Measurements from ENCODE around the gene NPAS3.

The NPAS3 gene

DNA sequence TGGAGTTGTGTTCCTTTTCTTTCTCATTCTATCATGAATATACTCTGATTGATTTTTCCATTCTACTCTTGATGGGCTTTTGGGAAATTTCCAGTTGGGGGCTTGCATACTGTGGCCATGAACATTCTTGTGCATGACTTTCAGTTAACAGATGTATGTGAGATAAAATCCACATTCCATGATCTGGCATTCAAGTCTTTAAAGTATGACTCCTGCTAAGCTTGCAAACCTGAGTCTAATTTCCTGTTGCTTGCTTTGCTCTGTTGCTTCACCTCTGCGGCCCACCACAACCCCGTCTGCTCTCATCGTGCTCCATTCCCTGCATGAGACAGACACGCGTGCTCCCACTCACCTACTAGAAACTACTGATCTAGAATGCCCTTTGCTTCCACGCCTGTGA, 24.3 kb upstream of the NPAS3 start:
- no peaks in the 10 kb centered on the region for H3K27me3 ChIP-seq (ENCODE audit: insufficient read depth, poor library complexity, severe bottlenecking)
- H3K27ac ChIP-seq (replicated peaks), result no peak overlapping the region
- TF ChIP-seq POLR2AphosphoS5 (IDR thresholded peaks at IDR 0.05; ENCODE audit: low read depth), result no peak
- TF ChIP-seq, protein P1, sequence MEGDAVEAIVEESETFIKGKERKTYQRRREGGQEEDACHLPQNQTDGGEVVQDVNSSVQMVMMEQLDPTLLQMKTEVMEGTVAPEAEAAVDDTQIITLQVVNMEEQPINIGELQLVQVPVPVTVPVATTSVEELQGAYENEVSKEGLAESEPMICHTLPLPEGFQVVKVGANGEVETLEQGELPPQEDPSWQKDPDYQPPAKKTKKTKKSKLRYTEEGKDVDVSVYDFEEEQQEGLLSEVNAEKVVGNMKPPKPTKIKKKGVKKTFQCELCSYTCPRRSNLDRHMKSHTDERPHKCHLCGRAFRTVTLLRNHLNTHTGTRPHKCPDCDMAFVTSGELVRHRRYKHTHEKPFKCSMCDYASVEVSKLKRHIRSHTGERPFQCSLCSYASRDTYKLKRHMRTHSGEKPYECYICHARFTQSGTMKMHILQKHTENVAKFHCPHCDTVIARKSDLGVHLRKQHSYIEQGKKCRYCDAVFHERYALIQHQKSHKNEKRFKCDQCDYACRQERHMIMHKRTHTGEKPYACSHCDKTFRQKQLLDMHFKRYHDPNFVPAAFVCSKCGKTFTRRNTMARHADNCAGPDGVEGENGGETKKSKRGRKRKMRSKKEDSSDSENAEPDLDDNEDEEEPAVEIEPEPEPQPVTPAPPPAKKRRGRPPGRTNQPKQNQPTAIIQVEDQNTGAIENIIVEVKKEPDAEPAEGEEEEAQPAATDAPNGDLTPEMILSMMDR (IDR thresholded peaks at IDR 0.05; ENCODE audit: insufficient read depth, low read length), result no peak
- TF ChIP-seq GABPA (IDR thresholded peaks at IDR 0.05; ENCODE audit: low read depth), result no peak
- TF ChIP-seq, protein P2, sequence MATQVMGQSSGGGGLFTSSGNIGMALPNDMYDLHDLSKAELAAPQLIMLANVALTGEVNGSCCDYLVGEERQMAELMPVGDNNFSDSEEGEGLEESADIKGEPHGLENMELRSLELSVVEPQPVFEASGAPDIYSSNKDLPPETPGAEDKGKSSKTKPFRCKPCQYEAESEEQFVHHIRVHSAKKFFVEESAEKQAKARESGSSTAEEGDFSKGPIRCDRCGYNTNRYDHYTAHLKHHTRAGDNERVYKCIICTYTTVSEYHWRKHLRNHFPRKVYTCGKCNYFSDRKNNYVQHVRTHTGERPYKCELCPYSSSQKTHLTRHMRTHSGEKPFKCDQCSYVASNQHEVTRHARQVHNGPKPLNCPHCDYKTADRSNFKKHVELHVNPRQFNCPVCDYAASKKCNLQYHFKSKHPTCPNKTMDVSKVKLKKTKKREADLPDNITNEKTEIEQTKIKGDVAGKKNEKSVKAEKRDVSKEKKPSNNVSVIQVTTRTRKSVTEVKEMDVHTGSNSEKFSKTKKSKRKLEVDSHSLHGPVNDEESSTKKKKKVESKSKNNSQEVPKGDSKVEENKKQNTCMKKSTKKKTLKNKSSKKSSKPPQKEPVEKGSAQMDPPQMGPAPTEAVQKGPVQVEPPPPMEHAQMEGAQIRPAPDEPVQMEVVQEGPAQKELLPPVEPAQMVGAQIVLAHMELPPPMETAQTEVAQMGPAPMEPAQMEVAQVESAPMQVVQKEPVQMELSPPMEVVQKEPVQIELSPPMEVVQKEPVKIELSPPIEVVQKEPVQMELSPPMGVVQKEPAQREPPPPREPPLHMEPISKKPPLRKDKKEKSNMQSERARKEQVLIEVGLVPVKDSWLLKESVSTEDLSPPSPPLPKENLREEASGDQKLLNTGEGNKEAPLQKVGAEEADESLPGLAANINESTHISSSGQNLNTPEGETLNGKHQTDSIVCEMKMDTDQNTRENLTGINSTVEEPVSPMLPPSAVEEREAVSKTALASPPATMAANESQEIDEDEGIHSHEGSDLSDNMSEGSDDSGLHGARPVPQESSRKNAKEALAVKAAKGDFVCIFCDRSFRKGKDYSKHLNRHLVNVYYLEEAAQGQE (IDR thresholded peaks at IDR 0.05; ENCODE audit: insufficient replicate concordance, low read depth), result no peak
- TF ChIP-seq SPI1 (IDR thresholded peaks at IDR 0.05; ENCODE audit: borderline replicate concordance, low read depth), result no peak
- no peak overlapping the region for H3K4me3 ChIP-seq (replicated peaks; ENCODE audit: insufficient read depth, low read length)
- DNase-seq (ENCODE audit: low read depth in 1 of 2, low spot score in 1 of 2), result no peak

DNA sequence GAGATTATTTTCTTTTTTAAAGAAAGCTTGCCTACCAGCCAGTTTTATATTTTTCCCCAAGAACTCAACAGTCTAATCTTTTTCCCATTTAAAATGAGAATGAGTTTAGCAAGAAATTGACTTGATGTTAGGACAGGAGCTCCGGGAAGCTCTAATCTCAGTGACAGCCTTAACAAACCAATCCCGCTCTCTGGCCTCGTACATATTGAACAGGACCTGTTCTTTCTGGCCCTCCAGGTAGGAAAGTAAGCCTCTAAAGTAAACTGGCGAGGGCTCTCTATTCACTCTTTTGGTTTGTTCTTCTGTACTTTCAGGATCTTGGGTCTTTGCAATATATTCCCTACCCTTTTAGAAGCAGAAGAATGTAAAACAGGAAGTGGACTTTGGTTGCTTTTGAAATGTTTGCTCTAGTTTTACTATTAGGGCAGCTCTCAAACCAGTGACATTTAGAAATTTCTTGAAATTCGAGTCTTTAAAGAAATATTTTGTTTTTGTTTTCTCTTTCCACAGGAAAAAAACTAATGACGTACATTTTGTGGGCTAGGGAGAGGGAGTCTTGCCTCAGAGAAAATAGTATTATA, 17.9 kb upstream of the NPAS3 start:
- no peaks in the 10 kb centered on the region for H3K27me3 ChIP-seq (ENCODE audit: insufficient read depth, poor library complexity, severe bottlenecking)
- no peak overlapping the region for H3K4me3 ChIP-seq (replicated peaks; ENCODE audit: insufficient read depth, low read length)
- H3K27ac ChIP-seq (replicated peaks), result no peak overlapping the region
- no peak for DNase-seq (ENCODE audit: low read depth in 1 of 2, low spot score in 1 of 2)
- peak; percentile 44 for TF ChIP-seq SPI1 (IDR thresholded peaks at IDR 0.05; ENCODE audit: borderline replicate concordance, low read depth)
- TF ChIP-seq, protein P2 (IDR thresholded peaks at IDR 0.05; ENCODE audit: insufficient replicate concordance, low read depth), result no peak

DNA sequence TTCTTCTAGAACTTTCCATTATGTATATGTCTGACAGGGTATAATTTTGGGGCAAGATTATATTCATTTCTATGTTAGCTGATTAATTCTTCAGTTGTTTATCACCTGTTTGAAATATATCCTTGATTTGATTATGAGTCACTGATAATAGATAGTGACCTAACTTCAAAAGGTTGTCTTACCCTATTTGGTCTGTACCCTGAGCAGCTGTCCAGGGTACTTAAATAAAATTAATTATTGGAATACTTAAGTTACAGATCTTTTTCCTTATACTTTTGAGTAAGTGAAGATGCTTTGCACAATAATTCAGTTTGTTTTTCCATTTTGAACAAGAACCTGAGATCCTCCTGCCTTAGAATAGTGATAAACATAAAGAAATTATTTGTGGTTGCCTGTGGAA, 13.2 kb upstream of the NPAS3 start:
- DNase-seq (ENCODE audit: low read depth in 1 of 2, low spot score in 1 of 2), result no peak
- H3K27ac ChIP-seq (replicated peaks), result no peak overlapping the region
- H3K4me3 ChIP-seq (replicated peaks; ENCODE audit: insufficient read depth, low read length), result no peak overlapping the region
- TF ChIP-seq SPI1 (IDR thresholded peaks at IDR 0.05; ENCODE audit: borderline replicate concordance, low read depth) (no peak), POLR2AphosphoS5 (IDR thresholded peaks at IDR 0.05; ENCODE audit: low read depth) (no peak)
- TF ChIP-seq, protein P2 (IDR thresholded peaks at IDR 0.05; ENCODE audit: insufficient replicate concordance, low read depth), result peak; percentile 87
- TF ChIP-seq, protein P1 (IDR thresholded peaks at IDR 0.05; ENCODE audit: insufficient read depth, low read length), result no peak
- H3K27me3 ChIP-seq (ENCODE audit: insufficient read depth, poor library complexity, severe bottlenecking), result no peaks in the 10 kb centered on the region

Measured in HL-60 (cell line).